SKM-1 treated with dmso at 0.1 percent for 144 hours (cell line): Measurements from ENCODE around the gene TNPO2.
"Not testable (repeated sequence)": the region's sequence is repeated elsewhere in the genome, so short reads cannot be mapped to it uniquely, and the experiment has no call there.

Source experiments
- DNase-seq: peaks from one replicate; lab custom pipeline; 2025; ENCODE audit not compliant: unreplicated experiment; lab: John Stamatoyannopoulos, UW

The TNPO2 gene

GRCh38 chr19:12678039-12678438 lies 45.7 kb downstream of the TNPO2 start:
- not testable (repeated sequence) for DNase-seq

- DNase-seq = no peak
Observed at GRCh38 chr19:12676928-12677327, 46.8 kb downstream of the TNPO2 start.

DNA sequence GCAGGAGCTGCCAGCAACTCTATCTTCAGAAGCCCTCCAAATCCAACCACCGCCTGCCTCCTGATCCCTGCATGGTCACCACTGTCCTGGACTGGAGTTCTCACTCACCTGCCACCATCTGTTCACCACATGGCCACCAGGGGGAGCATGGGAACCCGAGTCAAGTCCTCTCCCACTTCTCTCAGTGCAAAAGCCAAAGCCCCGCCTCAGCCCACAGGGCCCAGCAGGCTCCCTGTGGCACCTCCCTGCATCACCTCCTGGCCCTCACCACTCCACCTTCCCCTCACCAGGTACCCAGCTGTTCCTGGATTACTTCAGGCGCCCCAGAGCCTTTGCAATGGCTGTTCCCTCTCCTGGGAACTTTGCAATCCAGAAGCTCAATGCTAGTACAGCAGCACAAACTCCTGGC lies 47.3 kb downstream of the TNPO2 start:
- DNase-seq = peak; percentile 72

DNA sequence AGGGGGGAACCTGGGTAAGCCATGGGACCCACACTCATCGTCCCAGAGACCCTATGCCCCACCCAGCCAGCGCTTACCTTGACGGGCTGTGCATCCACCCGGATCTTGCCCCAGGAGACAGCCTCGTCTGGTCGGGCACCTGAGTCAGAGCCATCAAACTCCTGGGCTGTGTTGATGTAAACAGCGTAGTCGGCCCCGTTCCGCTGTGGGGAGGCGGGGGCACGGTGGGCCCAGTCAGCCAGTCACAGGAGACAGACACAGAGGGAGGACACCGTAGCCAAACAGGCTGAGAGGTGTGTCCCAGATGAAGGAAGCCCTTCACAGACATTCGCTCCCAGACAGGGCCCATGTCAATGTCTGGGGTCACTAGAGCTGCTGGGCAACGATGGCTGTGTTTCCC lies 47.8 kb downstream of the TNPO2 start:
- DNase-seq = no peak

- no peak for DNase-seq
Observed at GRCh38 chr19:12675399-12675798, 48.3 kb downstream of the TNPO2 start.

DNA sequence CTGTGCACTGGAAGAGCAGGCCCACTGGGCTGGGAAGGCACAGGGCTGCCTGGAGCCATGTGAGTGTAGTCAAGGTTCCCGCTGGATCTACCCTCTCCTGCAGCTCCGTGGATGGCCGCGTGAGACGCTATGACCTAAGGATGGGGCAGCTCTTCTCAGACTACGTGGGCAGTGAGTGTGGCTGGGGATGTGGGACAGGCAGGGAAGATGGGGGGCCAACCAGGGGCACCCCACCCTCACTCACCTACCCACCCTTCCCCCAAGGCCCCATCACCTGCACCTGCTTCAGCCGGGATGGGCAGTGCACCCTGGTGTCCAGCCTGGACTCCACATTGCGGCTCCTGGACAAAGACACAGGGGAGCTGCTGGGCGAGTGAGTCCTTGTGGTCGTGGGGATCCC lies 51.0 kb downstream of the TNPO2 start:
- DNase-seq = no peak

GRCh38 chr19:12670159-12670928 lies 53.4 kb downstream of the TNPO2 start:
- no peak for DNase-seq

GRCh38 chr19:12669270-12670158 lies 54.2 kb downstream of the TNPO2 start:
- peak; percentile 75 for DNase-seq

GRCh38 chr19:12668932-12669269 lies 54.8 kb downstream of the TNPO2 start:
- DNase-seq = no peak

DNA sequence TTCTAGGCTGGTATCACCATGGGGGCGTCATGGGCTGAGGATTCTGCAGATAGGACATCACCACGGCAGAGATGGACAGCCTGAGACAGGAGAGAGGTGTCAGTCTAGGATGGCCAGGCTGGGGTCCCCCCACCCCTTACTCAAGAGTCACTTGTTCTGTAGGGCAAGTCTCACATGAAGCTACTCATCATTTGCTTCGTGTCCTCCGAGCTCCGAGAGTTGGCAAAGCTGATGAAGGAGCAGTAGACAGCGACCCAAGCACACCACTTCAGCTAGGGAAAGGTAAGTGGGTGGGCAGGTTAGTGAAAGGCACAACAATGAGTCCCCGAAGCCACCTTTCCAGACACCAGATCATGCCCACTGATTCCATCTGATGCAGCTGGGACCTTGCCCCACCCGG lies 55.4 kb downstream of the TNPO2 start:
- no peak for DNase-seq

GRCh38 chr19:12667731-12668302 lies 55.9 kb downstream of the TNPO2 start:
- no peak for DNase-seq

GRCh38 chr19:12666265-12667048 lies 57.3 kb downstream of the TNPO2 start, which contains the start of the genes MAN2B1 and WDR83:
TSS of gene MAN2B1 (minus strand) at chr19:12666742. CDS start at chr19:12666701, 41 bp downstream.
TSS of gene WDR83 (plus strand) at chr19:12666807. CDS start at chr19:12669791, 2,984 bp downstream.
- DNase-seq = peak; percentile 65

DNA sequence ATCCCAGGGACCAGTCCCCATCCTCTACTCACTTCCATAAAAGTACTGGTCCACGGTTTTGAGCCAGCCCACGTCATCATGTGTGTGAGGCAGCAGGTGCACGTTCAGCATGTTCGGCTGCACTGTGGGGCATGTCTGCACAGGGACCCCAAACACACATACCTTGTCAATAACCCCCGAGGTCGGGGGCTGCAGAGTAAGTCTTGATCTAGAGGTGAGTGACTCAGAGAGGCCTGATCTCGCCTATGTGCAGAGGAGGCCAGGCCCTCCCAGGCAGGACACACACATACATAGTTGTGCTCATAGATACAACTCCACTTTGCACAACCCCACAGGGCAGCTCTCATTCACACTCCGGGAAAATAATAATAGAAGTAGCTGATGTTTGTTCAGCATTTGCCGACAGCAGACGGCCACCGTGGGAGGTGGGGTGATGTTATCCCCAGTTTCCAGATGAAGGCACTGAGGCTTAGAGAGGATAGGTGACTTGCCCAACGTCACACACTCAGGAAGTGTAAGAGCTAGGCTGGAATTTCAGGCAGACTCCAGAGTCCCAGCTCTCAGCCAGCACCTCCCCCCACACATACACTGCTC lies 58.0 kb downstream of the TNPO2 start:
- no peak for DNase-seq

GRCh38 chr19:12665281-12665573 lies 58.5 kb downstream of the TNPO2 start:
- DNase-seq = peak; percentile 94

DNA sequence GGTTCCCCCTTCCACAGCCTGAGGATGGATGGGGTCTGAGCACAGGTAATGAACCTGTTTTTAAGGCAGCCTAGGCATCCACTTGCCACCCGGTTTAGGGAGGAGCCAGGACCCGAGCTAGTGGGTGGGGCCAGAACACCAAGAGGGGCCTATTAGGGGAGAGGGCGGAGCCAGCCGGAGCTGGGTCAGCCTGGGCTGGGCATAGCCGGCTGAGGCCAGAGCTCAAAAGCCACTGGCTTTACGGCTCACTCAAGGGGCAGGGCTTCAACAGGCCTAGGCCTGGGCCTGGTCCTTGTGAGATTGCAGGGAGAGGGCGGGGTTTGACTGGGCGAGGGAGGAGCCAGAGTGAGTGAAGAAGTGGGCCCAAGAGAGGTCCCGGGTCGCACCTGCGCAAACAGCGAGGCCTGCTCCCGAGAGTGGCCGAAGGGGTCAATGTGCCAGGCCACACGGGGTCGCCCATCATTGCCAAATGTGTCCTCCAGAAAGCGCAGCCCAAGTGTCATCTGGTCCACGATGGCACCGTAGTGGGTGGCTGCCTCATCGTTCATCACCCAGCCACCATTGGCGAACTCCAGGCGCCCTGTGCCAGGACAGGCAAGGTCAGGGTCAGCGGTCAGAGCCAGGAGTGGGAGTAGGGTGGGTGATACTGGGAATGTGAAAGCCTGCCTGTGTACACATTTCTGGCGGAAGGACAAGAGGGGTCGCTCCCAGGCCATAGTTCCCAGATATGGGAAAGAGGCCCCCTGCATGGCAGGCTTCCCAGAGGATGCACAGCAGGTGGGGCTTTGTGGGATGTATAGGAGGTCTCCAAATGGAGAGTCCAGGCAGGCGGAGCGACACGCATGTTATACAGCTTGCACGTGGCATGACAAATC lies 59.1 kb downstream of the TNPO2 start:
- DNase-seq = no peak

- no peak for DNase-seq
Observed at GRCh38 chr19:12660980-12661379, 62.8 kb downstream of the TNPO2 start.

DNA sequence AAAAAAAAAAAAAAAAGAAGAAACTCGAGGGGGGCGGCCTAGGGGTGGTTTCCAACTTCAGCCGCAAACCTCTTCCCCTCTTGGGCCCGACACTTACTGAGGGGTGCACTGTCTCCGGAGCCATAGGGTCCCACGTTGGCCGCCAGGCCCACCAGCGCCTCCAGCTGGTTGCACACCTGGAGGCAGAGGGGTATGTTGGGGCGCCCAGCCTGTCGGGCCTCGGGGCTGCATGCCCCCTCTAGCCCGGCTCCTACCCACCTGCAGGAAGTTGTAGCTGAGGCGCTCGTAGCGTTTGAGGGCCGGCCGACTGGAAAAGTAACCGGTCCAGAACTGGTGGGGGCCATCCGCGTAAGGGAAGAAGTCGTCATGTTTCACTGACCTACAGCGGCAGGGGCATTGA lies 65.8 kb downstream of the TNPO2 start:
- no peak for DNase-seq

GRCh38 chr19:12656899-12657571 lies 66.7 kb downstream of the TNPO2 start:
- DNase-seq = no peak

DNA sequence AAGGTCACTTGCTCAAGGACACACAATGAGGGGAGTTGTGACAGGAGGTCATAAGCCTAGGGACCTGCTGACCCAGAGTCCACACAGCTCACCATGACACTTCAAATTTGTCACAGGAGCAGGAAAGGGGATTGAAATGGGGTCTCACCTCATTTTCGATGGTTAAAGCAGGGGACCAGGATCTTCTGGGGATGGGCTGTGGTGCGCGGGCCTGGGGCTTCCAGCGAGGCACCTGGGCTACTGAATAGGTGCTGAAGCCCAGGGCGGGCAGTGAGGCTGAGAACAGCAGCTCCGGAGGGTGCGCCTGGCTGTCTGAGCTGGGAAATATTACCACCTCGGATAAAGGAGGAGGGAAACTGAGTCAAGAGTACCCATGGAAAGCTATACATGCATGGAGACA lies 68.2 kb downstream of the TNPO2 start:
- no peak for DNase-seq
